Measurements from ENCODE around the gene RPL15. TPM values are rescaled to one million over a fixed set of nuclear protein-coding genes. Genes with fewer than 3 reads are reported as not detected.

Gene RPL15
- total RNA-seq, 4 donors from 2014 or later = 1,296 to 1,829 (median 1,447) TPM

DNA sequence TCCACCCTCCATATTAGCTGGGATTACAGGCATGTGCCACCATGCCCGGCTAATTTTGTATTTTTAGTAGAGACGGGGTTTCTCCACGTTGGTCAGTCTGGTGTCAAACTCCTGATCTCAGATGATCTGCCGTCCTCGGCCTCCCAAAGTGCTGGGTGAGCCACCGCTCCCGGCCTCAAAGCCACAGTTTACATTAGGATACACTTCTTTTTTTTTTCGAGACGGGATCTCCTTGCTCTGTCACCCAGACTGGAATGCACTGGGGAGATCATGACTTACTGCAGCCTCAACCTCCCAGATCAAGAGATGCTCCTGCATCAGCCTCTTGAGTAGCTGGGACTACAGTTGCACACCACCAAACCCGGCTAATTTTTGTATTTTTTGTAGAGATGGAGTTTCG is 25.6 kb downstream of the RPL15 start:
- Histone ChIP-seq H3K9me3 (peaks cover 0 to 4% (median 0%) of the 10 kb centered on the region in 4 donors), H3K27me3 (no peaks in the 10 kb centered on the region), H3K36me3 (no peaks in the 10 kb centered on the region), H3K27ac (no peak overlapping the region), H3K4me1 (peaks cover 0 to 21% (median 8%) of the 10 kb centered on the region in 4 donors), H3K4me3 (no peak overlapping the region)
- WGBS, 2 donors = 90 to 92% methylated on average over 11 of the region's 11 CpGs
- TF ChIP-seq POLR2A (IDR thresholded peaks at IDR 0.05) (no peak), CTCF (IDR thresholded peaks at IDR 0.05) (no peak), EP300 (IDR thresholded peaks at IDR 0.05) (no peak)
- no peak for DNase-seq (ENCODE audit: low spot score in 2 of 2)

GRCh38 chr3:23944007-23944783 is 27.3 kb downstream of the RPL15 start:
- H3K36me3 ChIP-seq = no peaks in the 10 kb centered on the region
- TF ChIP-seq CTCF (IDR thresholded peaks at IDR 0.05) (no peak), EP300 (IDR thresholded peaks at IDR 0.05) (no peak), POLR2A (IDR thresholded peaks at IDR 0.05) (no peak)
- DNase-seq (ENCODE audit: low spot score in 2 of 2) = no peak
- H3K4me3 ChIP-seq = peak overlapping the region; percentile 74 to 94 (median 82)
- 12% methylated on average over 13 of the region's 13 CpGs for WGBS, 2 donors
- peak overlapping the region; percentile 96 to 99 (median 97) for H3K27ac ChIP-seq
- no peaks in the 10 kb centered on the region for H3K9me3 ChIP-seq
- H3K4me1 ChIP-seq = peaks cover 0 to 38% (median 17%) of the 10 kb centered on the region in 4 donors
- H3K27me3 ChIP-seq = no peaks in the 10 kb centered on the region

DNA sequence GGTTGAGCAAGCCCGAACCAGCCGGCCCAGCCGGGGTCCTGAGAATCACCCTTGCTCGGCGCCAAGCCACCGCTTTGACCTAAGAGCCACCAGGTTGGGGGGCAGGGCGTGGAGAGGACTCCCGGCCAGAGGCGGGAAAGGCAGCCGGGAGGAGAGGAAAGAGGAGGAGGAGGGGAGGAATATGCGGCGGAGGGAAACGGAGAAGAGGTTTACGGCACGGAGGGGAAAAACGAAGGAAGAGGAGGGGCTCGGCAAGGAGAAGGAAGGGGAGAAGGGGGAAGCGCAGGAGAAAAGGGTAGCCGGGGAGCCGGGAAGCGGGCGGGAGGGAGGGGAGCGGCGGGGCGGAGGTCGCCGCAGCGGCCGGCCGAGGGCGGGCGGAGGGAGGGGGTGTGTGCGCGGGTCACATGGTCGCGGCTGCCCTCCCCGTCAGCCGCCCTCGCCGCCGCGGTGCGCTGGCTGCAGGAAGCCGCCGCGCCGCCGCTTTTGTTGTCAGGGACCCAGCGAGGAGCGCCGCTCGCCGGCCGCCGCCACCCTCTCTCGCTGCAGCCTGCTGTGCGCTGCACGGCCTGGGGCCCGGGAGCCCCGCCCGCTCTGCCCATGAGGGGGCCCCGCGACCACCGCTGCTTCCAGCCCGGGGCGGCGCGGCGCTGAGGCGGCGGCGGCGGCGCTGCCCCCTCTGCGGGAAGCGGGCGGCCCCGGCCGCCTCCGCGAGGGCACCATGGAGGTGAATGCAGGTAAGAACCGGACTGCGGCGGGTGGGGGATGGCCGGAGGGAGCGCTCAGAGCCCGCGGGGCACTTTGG is 28.1 kb downstream of the RPL15 start, which contains the start of gene NR1D2:
Gene NR1D2, plus strand, starts transcription at position 426 of the 802 bp plus-strand sequence. Its CDS starts 293 bp downstream, at position 719.
- WGBS, 2 donors = 0 to 1% methylated on average over 38 to 46 of the region's 88 CpGs
- Histone ChIP-seq H3K4me1 (peaks cover 0 to 46% (median 21%) of the 10 kb centered on the region in 4 donors), H3K27me3 (no peaks in the 10 kb centered on the region), H3K36me3 (no peaks in the 10 kb centered on the region), H3K27ac (peak within 1 kb of the TSS; percentile 96 to 99 (median 97)), H3K9me3 (no peaks in the 10 kb centered on the region), H3K4me3 (peak within 1 kb of the TSS; percentile 74 to 94 (median 82))
- peak; percentile 64 to 73 for DNase-seq (ENCODE audit: low spot score in 2 of 2)
- TF ChIP-seq CTCF (IDR thresholded peaks at IDR 0.05) (peak in 2 of 5 experiments; percentile 9 to 40), POLR2A (IDR thresholded peaks at IDR 0.05) (peak; percentile 79 to 87), EP300 (IDR thresholded peaks at IDR 0.05) (peak in 1 of 2 donors; percentile 82)

DNA sequence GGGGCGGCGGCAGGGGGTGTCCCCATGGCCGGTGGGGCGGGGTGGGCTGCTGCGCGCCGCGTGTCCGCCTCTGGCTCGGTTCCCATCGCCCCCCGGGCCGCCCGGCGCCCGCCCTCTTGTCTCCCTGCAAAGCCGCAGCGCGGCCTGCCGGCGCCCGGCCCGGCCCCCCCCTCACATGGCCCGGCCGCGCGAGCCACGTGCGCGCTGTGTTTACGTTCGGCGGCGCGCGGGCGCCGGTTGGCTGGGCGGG is 28.7 kb downstream of the RPL15 start:
- DNase-seq (ENCODE audit: low spot score in 2 of 2) = no peak
- H3K9me3 ChIP-seq = no peaks in the 10 kb centered on the region
- WGBS, 2 donors = no CpG with 5 or more reads among the region's 39 CpGs
- TF ChIP-seq EP300 (IDR thresholded peaks at IDR 0.05) (no peak), CTCF (IDR thresholded peaks at IDR 0.05) (no peak), POLR2A (IDR thresholded peaks at IDR 0.05) (no peak)
- H3K36me3 ChIP-seq = no peaks in the 10 kb centered on the region
- peak overlapping the region; percentile 34 to 94 (median 78) for H3K4me3 ChIP-seq
- peaks cover 0 to 52% (median 24%) of the 10 kb centered on the region in 4 donors for H3K4me1 ChIP-seq
- peak overlapping the region; percentile 96 to 99 (median 97) for H3K27ac ChIP-seq
- no peaks in the 10 kb centered on the region for H3K27me3 ChIP-seq

Measured in tibial nerve (tissue), 4 donors.